Spleen (tissue), 11 donors: Measurements from ENCODE around the gene CSMD2. TPM values are rescaled to one million over a fixed set of nuclear protein-coding genes. Genes with fewer than 3 reads are reported as not detected.

Experiments
- DNase-seq: peaks from one replicate; pipeline ENCODE4 v3.0.0-alpha.2; 2020
- H3K27ac ChIP-seq, 8 donors: fragments of 200-600 bp; sonication (generic) in 7 of 8; 1 replicate in 4 of 8; 2 replicates in 4 of 8; pipeline versions ENCODE4 v1.5.0 to v1.8.0; 2016 to 2021; ENCODE audit warnings: inconsistent platforms in 4 of 8, mild to moderate bottlenecking in 4 of 8, moderate library complexity in 1 of 8
- H3K27me3 ChIP-seq, 7 donors: fragments of 200-600 bp; sonication (generic) in 6 of 7; replicated peaks in 1 of 7; 1 replicate in 4 of 7; 2 replicates in 3 of 7; pipeline versions ENCODE4 v1.5.0 to v1.8.0; 2016 to 2021; ENCODE audit warnings: inconsistent platforms in 3 of 7, mild to moderate bottlenecking in 1 of 7
- H3K36me3 ChIP-seq, 6 donors: fragments of 200-600 bp; sonication (generic) in 5 of 6; 1 replicate in 4 of 6; 2 replicates in 2 of 6; pipeline versions ENCODE4 v1.5.0 to v1.8.0; 2016 to 2021; ENCODE audit warnings: inconsistent platforms in 2 of 6
- H3K4me1 ChIP-seq, 6 donors: fragments of 200-600 bp; sonication (generic) in 5 of 6; 1 replicate in 3 of 6; 2 replicates in 3 of 6; pipeline versions ENCODE4 v1.5.0 to v1.8.0; 2016 to 2021; ENCODE audit warnings: inconsistent platforms in 3 of 6
- H3K4me3 ChIP-seq, 8 donors: fragments of 200-600 bp; sonication (generic) in 7 of 8; 1 replicate in 4 of 8; 2 replicates in 4 of 8; pipeline versions ENCODE4 v1.5.0 to v1.8.0; 2016 to 2021; ENCODE audit warnings: inconsistent platforms in 4 of 8, mild to moderate bottlenecking in 4 of 8, moderate library complexity in 2 of 8
- H3K9me3 ChIP-seq, 8 donors: fragments of 200-600 bp; sonication (generic) in 7 of 8; 1 replicate in 4 of 8; 2 replicates in 4 of 8; pipeline versions ENCODE4 v1.5.0 to v1.8.0; 2016 to 2021; ENCODE audit warnings: inconsistent platforms in 4 of 8
- POLR2A ChIP-seq, 3 donors: fragments of 450-650 bp; IDR thresholded peaks; one replicate each; pipeline ENCODE4 v1.5.1; 2017; ENCODE audit warnings: antibody characterized with exemption in 3 of 3, mild to moderate bottlenecking in 1 of 3
- POLR2AphosphoS5 ChIP-seq, 3 donors: sonication (generic); formaldehyde crosslinking; IDR thresholded peaks; one replicate each; pipeline ENCODE4 v1.5.1; 2017; ENCODE audit warnings: antibody characterized with exemption in 3 of 3
- WGBS, 5 donors: extraction: QIAGEN DNeasy Blood & Tissue Kit in 3 of 5; methylation state at CpG; one replicate each; pipeline versions ENCODE4 v1.1.5 to v1.1.7; 2013 to 2018; 5-methylcytosine and 5-hydroxymethylcytosine counted together
- intact Hi-C: fragments of 100-400 bp; cut with DNase I; formaldehyde crosslinking; loops from one replicate; pipeline ENCODE4 v1.15.0; 2023; ENCODE audit warnings: low total_unique reads
- polyA plus RNA-seq, 3 donors: library from polyadenylated mRNA; stranded (reverse); fragments of 200-250 nt; gene quantifications; one replicate each; pipeline ENCODE4 v1.2.1, GENCODE V29; 2013
- total RNA-seq, 7 donors: library from RNA; depleted of rRNA in 3 of 7; stranded (reverse); fragments of >200 nt in 3 of 7; fragmentation: NEBNext Ultra II Directional in 4 of 7; extraction: Animal tissue kit (Norgen Biotek cat#: 25700) in 4 of 7; gene quantifications; one replicate each; pipeline versions ENCODE4 v1.1.0 to v1.2.1, GENCODE V29; 2016 to 2021
- TF ChIP-seq, protein P1 (sequence below), 11 experiments: fragments of 200-600 bp in 7 of 11; fragments of 450-650 bp in 4 of 11; sonication (generic) in 4 of 11; IDR thresholded peaks in 8 of 11; conservative IDR thresholded peaks in 3 of 11; 1 replicate in 7 of 11; 2 replicates in 4 of 11; pipeline versions ENCODE4 v1.4.0 to v1.8.0; 2016 to 2021; ENCODE audit warnings: antibody characterized with exemption in 11 of 11, inconsistent platforms in 4 of 11, mild to moderate bottlenecking in 1 of 11
- donor health status: healthy with polysubstance abuse.
- donor health status: DM: no; HTN: no; CAD: no; lungs with moderate emphysema.
- donor health status: DM: no; HTN: no; CAD: no.
- donor health status: Bipolar disorder and iron deficiency.
- donor health status: healthy.
- donor health status: DM: no; HTN: no; CAD: no.
- donor health status: DM: yes; HTN: yes; CAD: no.

CSMD2 gene
- total and polyA plus RNA-seq, 10 donors, result 0.12 to 2.7 (median 0.96) TPM

- Histone ChIP-seq H3K36me3 (no peaks in the 10 kb centered on the region), H3K4me3 (no peak overlapping the region), H3K27me3 (peaks cover 0 to 57% (median 0%) of the 10 kb centered on the region in 7 donors), H3K4me1 (no peaks in the 10 kb centered on the region), H3K27ac (no peak overlapping the region), H3K9me3 (no peaks in the 10 kb centered on the region)
- intact Hi-C loops, result no loop called here
- WGBS, 5 donors, result 71 to 85% (median 76%) methylated on average over 4 of the region's 4 CpGs
- TF ChIP-seq POLR2A (IDR thresholded peaks at IDR 0.05) (no peak), POLR2AphosphoS5 (IDR thresholded peaks at IDR 0.05) (no peak)
- TF ChIP-seq, protein P1, sequence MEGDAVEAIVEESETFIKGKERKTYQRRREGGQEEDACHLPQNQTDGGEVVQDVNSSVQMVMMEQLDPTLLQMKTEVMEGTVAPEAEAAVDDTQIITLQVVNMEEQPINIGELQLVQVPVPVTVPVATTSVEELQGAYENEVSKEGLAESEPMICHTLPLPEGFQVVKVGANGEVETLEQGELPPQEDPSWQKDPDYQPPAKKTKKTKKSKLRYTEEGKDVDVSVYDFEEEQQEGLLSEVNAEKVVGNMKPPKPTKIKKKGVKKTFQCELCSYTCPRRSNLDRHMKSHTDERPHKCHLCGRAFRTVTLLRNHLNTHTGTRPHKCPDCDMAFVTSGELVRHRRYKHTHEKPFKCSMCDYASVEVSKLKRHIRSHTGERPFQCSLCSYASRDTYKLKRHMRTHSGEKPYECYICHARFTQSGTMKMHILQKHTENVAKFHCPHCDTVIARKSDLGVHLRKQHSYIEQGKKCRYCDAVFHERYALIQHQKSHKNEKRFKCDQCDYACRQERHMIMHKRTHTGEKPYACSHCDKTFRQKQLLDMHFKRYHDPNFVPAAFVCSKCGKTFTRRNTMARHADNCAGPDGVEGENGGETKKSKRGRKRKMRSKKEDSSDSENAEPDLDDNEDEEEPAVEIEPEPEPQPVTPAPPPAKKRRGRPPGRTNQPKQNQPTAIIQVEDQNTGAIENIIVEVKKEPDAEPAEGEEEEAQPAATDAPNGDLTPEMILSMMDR (IDR thresholded peaks at IDR 0.05 in 8 of 11, conservative IDR thresholded peaks at IDR 0.05 in 3 of 11), result no peak
- DNase-seq, result no peak
Observed at GRCh38 chr1:33777337-33777736, 387.7 kb downstream of the CSMD2 start.

GRCh38 chr1:33768821-33769220 lies 396.2 kb downstream of the CSMD2 start:
- H3K4me3 ChIP-seq, result no peak overlapping the region
- peaks cover 0 to 42% (median 0%) of the 10 kb centered on the region in 7 donors for H3K27me3 ChIP-seq
- DNase-seq, result no peak
- TF ChIP-seq, protein P1 (IDR thresholded peaks at IDR 0.05 in 8 of 11, conservative IDR thresholded peaks at IDR 0.05 in 3 of 11), result no peak
- no peak for TF ChIP-seq POLR2AphosphoS5 (IDR thresholded peaks at IDR 0.05)
- no peak for TF ChIP-seq POLR2A (IDR thresholded peaks at IDR 0.05)
- H3K9me3 ChIP-seq, result no peaks in the 10 kb centered on the region
- H3K4me1 ChIP-seq, result no peaks in the 10 kb centered on the region
- 40 to 65% (median 56%) methylated on average over 2 of the region's 2 CpGs for WGBS, 5 donors
- no peaks in the 10 kb centered on the region for H3K36me3 ChIP-seq
- no peak overlapping the region for H3K27ac ChIP-seq
- intact Hi-C loops, result no loop called here

GRCh38 chr1:33768106-33768505 lies 396.9 kb downstream of the CSMD2 start:
- H3K4me1 ChIP-seq, result no peaks in the 10 kb centered on the region
- H3K4me3 ChIP-seq, result no peak overlapping the region
- no peaks in the 10 kb centered on the region for H3K9me3 ChIP-seq
- TF ChIP-seq, protein P1 (IDR thresholded peaks at IDR 0.05 in 8 of 11, conservative IDR thresholded peaks at IDR 0.05 in 3 of 11), result no peak
- TF ChIP-seq POLR2A (IDR thresholded peaks at IDR 0.05) (no peak), POLR2AphosphoS5 (IDR thresholded peaks at IDR 0.05) (no peak)
- intact Hi-C loops, result no loop called here
- H3K27ac ChIP-seq, result no peak overlapping the region
- no peak for DNase-seq
- peaks cover 0 to 36% (median 0%) of the 10 kb centered on the region in 7 donors for H3K27me3 ChIP-seq
- no peaks in the 10 kb centered on the region for H3K36me3 ChIP-seq
- WGBS, 5 donors, result 38 to 63% (median 59%) methylated on average over 2 of the region's 2 CpGs

DNA sequence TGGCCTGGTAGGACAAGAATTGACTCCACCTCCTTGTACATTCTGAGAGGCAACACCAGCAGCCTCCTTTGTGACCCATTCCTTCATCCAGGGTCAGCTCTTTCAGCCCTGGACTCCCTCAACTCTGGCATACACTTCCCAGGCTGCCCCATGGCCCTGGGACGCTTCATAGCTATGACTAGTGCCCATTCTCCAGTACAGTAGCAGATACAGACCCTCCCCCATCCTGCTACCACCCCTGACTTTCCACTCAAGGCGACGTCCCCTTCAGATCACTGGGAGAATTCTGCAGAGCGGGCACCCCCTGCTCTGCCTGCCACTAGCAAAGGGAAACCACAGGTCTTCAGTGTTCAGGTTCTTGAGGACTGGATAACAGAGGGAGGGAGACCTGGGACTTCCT lies 400.9 kb downstream of the CSMD2 start:
- Histone ChIP-seq H3K9me3 (no peaks in the 10 kb centered on the region), H3K27me3 (peaks cover 0 to 12% (median 0%) of the 10 kb centered on the region in 7 donors), H3K36me3 (no peaks in the 10 kb centered on the region), H3K27ac (no peak overlapping the region), H3K4me3 (no peak overlapping the region), H3K4me1 (no peaks in the 10 kb centered on the region)
- DNase-seq, result no peak
- no peak for TF ChIP-seq POLR2AphosphoS5 (IDR thresholded peaks at IDR 0.05)
- WGBS, 5 donors, result 70 to 84% (median 75%) methylated on average over 4 of the region's 4 CpGs
- intact Hi-C loops, result no loop called here

DNA sequence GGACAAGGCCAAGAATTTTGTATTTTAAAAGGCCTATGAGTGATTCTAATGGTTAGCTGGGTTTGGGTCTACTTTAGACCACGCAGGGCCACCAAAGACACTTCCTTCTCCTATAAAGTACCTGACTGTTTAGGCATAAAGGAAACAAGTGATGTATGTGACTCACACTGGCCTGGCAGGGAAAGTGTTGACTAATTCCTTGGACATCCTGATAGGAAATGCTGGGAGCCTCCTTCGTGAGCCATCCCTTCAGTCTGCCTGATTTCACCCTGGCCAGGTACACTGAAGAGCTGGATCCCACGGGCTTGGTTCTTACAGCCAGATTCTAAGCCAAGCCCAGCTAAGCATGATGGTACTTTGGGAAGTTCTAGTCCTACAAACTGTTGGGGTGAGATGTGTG lies 401.6 kb downstream of the CSMD2 start:
- H3K27me3 ChIP-seq, result peaks cover 0 to 12% (median 0%) of the 10 kb centered on the region in 7 donors
- no peak for TF ChIP-seq POLR2AphosphoS5 (IDR thresholded peaks at IDR 0.05)
- no peak for TF ChIP-seq POLR2A (IDR thresholded peaks at IDR 0.05)
- TF ChIP-seq, protein P1 (IDR thresholded peaks at IDR 0.05 in 8 of 11, conservative IDR thresholded peaks at IDR 0.05 in 3 of 11), result no peak
- no peaks in the 10 kb centered on the region for H3K4me1 ChIP-seq
- H3K36me3 ChIP-seq, result no peaks in the 10 kb centered on the region
- no peak overlapping the region for H3K4me3 ChIP-seq
- no peak for DNase-seq
- WGBS, 5 donors, result 46 to 72% (median 61%) methylated on average over 3 of the region's 3 CpGs
- H3K9me3 ChIP-seq, result no peaks in the 10 kb centered on the region
- H3K27ac ChIP-seq, result no peak overlapping the region
- intact Hi-C loops, result no loop called here
